DMS79 (cell line): ENCODE measurements around the gene ADM2.
"Not testable (repeated sequence)": the region's sequence is repeated elsewhere in the genome, so short reads cannot be mapped to it uniquely, and the experiment has no call there.

Experiments used
- DNase-seq: peaks from one replicate; lab custom pipeline; 2025; lab: John Stamatoyannopoulos, UW

ADM2 gene

DNA sequence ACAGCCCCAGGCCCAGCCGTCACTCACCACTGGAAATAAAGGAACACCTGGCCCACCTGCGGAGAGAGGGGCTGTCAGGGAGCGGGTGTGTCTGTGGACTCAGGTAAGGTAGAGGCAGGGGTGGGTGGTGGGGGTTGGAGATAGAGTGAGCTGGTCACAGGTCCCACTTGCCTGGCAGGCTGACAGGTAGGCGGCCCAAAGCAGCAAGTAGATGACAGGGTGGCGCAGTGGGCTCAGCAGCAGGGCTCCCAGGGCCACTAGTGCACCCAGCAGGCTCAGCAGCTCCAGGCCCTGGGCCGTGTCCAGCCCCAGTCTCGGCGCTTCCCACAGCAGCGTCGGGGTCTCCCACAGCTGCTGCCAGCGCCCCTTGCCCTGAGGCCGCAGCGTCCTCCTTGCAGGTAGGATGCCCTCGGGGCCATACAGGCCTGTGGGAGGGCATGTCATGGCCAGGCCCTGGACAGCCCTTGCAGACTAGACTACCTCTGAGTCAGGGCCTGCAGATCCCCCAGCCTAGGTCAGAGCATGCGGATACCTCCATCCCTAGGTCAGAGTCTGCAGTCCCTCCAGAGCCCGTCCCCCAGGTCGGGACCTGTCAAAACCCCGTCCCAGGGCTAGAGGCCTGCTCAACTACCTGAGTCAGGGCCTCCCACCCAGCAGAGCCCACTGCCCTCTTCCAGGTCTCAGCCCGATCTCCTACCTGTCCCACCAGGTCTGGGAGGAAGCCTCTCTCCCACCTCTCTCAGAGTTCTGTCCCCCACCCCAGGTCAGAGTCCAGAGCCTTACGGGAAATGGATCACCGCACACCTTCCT, 25.5 kb downstream of the ADM2 start:
- DNase-seq, result no peak

DNA sequence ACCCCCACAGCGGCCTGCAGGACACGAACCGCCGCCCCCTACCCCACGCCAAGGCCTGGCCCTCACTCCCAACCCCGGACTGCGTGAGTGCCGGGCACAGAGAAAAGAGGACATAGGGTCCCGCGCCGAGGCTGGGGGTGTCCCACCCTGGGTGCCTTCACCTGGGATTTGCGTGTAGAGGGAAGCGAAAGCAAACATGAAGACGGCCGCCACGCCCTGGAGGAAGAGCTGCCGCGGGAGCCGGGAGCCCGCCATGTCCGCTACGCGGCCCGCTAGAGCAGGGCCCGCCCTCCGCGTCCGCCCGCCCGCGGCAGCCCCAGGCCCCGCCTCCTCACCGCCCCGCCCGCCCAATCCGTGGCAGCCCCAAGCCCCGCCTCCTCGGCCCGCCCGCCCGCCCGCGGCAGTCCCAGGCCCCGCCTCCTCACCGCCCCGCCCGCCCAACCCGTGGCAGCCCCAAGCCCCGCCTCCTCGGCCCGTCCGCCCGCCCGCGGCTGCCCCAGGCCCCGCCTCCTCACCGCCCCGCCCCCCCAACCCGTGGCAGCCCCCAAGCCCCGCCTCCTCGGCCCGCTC, 26.2 kb downstream of the ADM2 start, which contains the start of gene LMF2:
TSS of gene LMF2 (minus strand) at position 282 of the 570 bp plus-strand sequence. CDS start at position 255, 27 bp downstream.
- peak; percentile 71 for DNase-seq

DNA sequence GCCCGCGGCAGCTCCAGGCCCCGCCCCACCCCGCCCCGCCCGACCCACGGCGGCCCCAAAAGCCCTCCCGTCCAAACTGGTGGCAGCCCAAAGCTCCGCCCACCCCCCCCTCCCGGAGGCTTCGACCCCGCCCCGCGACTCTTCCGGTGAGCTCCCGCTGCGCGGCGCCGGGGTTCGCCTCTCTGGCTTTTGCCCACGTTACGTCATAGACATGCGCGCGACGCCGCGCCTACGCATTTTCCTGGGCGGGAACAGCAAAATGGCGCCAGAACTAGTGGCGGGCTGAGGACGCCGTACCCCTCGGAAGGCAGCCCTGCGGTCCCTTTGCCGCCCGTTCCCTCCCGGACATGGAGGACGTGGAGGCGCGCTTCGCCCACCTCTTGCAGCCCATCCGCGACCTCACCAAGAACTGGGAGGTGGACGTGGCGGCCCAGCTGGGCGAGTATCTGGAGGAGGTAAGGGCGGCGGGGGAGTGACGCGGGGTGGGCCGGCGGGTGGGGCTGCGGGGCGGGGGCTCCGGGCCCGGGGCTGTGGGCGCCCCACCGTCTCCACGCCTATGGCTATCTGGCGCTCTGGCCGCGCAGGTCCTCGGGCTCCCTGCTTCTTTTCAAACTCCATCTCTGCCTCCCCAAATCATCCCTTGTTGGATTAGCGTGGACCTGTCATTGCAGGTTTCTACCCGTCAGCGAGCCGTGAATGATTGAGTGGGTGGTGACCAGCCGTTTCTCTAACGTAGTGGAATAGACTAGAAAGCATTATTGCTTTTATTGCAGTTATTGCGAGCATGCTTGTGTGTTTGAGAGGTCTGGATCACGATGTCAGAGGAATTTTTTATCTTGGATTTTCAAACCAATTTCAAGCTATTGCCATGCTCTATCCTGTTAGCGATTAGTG, 26.9 kb downstream of the ADM2 start, which contains the start of gene NCAPH2:
TSS of gene NCAPH2 (plus strand) at position 234 of the 894 bp plus-strand sequence. CDS start at position 348, 114 bp downstream.
- DNase-seq, result peak; percentile 73

DNA sequence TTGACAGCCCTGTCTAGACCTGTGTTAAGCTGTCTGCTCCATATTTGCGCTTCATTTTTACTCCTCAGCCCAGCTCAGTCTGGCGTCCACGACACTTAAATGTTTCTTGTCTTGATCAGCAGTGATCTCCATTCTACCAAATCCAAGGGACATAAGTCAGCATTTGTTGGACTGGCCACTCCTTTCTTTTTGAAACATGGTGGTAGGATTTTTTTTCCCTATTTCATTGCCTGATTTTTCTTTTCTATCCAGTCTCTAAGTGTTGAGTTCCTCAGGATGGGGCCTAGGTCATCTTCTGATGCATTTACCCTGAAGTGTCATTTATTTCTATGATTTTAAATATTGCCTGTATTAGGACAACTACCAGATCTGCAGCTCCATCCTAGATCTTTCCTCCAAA, 27.6 kb downstream of the ADM2 start:
- DNase-seq, result no peak

DNA sequence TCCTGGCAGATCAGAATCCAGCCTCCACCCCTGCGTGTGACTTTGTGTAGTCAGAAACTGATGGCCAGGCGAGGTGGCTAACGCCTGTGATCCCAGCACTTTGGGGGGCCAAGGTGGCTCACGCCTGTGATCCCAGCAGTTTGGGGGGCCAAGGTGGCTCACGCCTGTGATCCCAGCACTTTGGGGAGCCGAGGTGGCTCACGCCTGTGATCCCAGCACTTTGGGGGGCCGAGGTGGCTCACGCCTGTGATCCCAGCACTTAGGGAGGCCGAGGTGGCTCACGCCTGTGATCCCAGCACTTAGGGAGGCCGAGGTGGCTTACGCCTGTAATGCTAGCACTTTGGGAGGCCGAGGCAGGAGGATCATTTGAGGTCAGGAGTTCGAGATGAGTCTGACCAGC, 31.8 kb downstream of the ADM2 start:
- DNase-seq, result no peak

DNA sequence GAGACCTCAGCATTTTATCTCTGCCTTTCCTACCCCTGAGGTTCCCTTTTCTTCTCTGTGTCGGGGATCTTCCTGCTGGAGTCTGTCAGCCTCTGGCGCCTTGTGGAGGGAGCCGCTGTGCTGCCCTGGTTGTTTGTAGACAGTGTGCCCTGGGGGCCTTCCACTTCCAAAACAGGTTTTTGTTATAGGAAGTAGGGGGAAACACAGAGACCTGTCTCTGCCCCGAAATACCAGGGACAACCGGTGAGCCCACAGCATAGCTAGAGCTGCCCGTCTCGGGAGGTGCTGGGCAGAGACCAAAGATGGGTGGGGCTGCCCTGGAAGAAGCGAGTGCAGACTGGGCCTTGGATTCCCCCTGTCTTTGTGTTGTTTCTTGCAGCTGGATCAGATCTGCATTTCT, 34.7 kb downstream of the ADM2 start:
- DNase-seq, result no peak

DNA sequence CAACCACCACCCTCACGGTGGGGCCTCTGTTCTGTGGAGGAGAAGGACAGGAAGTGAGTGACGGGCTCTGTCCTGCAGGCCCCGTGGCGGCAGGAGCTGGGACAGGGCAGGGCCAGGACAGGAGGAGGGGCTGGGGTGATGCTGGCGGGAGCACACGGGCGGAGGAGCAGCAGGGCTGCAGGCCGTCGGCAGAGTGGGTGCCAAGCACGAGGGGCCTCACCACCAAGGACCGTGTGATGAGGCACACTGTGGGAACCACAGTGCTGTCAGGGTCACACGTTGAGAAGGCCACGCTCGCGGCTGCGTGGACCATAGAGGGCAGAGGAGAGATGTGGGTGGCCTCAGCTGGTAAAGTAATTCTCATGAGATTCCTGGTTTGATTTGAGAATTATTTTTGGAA, 35.5 kb downstream of the ADM2 start:
- no peak for DNase-seq

DNA sequence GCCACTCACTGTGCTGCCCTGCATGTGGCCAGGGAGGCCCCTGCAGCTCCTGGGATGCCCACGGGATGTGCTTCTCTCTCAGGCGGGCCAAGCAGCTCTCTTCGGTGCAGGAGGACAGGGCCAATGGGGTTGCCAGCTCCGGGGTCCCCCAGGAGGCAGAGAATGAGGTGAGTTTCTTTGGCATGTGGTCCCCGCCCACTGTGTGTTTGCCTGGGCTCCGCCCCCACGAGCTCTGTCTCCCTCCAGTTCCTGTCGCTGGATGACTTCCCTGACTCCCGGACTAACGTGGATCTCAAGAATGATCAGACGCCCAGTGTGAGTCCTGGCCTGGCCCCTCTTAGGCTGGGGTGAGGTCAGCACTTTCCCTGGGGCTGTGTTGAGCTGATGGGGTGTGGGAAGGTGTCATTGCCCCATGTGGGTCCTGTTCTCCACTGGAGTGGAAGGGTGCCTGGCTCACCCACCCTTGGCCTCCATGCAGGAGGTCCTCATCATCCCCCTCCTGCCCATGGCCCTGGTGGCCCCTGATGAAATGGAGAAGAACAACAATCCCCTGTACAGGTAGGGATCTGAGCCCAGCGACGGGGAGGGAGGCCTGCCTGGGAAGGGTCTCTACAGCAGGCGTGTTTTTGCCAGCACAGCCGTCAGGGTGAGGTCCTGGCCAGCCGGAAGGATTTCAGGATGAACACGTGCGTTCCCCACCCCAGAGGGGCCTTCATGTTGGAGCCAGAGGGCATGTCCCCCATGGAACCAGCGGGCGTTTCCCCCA, 36.3 kb downstream of the ADM2 start:
- no peak for DNase-seq

DNA sequence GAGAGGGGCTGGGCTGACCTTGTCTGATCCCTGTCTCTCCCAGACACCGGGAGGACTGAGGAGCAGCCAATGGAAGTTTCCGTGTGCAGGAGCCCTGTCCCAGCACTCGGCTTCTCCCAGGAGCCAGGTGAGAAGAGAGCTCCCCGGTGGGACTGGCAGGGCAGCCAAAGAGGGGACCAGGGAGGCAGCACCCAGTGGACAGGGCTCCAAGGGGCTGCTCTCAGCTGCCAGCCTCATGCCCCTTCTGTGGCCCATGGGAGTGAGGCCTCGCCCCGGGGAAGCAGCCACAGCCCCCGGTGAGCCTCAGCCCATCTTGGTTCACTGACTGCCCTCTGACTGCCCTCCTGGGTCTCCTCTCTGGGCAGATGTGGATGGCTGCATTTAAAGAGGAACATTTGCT, 37.3 kb downstream of the ADM2 start:
- DNase-seq, result no peak

DNA sequence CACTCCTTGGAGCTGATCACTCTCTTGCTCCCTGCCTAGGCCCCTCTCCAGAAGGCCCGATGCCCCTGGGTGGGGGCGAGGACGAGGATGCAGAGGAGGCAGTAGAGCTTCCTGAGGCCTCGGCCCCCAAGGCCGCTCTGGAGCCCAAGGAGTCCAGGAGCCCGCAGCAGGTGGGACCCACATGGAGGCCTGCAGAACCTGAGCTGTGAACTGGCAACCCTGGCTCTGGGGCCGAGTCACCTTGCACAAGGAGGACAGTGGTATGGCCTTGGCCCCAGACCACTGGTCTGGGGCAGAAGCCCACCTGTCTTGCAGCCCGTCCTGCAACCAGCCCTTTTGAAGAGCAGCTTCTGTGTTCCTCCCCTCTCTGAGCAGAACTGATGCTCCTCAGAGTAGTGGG, 37.8 kb downstream of the ADM2 start:
- no peak for DNase-seq

DNA sequence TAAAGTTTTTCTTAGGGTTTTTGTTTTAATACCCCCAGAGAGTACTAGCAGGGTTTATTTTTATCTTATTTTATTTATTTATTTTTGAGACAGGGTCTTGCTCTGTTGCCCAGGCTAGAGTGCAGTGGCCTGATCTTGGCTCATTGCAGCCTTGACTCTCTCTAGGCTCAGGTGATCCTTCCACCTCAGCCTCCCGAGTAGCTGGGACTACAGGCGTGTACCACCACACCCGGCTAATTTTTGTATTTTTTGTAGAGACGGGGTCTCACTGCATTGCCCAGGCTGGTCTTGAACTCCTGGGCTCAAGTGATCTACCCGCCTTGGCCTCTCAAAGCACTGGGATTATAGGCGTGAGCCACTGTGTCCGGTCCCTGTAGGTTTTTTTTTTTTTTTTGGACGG, 38.8 kb downstream of the ADM2 start:
- not testable (repeated sequence) for DNase-seq

DNA sequence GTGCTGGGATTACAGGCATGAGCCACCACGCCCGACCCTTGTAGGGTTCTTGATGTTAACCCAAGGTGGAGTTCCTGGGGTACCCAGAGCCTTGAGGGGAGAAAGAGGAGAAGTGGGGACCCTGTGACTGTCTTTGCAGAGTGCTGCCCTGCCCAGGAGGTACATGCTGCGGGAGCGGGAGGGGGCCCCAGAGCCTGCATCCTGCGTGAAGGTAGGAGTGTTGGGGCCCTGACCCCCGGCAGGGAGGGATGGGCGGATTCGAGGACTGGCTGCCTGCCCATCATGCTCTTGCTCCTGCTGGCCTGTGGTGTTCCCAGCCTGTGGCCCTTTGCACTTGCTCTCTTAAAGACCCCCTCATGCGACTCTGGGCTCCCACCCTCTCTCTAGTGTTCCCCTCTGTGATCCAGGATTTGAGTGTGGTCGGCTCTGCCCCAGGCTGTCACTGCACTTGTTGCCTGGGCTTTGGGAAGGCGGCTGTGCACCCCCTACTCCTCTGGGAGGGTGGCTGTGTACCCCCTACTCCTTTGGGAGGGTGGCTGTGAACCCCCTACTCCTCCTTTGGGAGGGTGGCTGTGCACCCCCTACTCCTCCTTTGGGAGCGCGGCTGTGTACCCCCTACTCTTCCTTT, 39.6 kb downstream of the ADM2 start:
- DNase-seq, result no peak

DNA sequence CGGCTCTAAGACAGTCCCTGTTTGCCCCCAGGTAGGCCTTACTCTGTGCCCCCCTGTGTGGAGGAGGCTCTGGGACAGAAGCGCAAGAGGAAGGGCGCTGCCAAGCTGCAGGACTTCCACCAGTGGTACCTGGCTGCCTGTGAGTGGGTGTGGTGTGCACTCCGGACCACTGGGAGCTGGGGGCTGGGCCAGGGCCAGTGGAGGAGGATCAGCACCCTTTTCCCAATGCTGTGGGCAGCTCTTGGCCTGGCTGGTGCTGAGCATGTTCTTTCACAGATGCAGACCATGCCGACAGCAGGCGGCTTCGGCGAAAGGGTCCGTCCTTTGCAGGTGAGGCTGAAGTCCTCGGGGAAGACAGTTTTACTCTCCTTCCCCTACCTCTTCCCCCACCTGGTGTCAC, 40.4 kb downstream of the ADM2 start:
- no peak for DNase-seq

DNA sequence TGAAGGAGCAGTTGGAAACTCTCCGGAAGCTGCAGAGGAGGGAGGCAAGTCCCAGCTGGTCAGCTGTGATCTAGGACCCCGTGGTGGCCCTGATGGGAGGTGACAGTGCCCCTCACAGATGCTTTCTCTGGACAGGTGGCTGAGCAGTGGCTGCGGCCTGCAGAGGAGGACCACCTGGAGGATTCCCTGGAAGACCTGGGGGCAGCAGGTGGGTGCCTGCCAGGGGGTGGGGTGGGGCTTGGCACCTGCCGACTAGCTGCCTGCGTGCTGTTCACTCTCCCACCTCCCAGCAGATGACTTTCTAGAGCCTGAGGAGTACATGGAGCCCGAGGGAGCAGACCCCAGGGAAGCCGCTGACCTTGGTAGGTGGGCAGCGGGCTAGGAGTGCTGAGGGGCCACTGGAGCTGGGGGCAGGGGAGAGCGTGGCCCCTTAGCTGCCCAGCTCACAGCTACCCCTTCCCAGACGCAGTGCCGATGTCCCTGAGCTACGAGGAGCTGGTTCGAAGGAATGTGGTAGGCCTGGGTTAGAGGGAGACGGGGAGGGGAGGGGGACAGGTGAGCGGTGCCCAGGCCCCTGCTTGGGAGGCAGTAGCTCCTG, 41.0 kb downstream of the ADM2 start:
- no peak for DNase-seq

DNA sequence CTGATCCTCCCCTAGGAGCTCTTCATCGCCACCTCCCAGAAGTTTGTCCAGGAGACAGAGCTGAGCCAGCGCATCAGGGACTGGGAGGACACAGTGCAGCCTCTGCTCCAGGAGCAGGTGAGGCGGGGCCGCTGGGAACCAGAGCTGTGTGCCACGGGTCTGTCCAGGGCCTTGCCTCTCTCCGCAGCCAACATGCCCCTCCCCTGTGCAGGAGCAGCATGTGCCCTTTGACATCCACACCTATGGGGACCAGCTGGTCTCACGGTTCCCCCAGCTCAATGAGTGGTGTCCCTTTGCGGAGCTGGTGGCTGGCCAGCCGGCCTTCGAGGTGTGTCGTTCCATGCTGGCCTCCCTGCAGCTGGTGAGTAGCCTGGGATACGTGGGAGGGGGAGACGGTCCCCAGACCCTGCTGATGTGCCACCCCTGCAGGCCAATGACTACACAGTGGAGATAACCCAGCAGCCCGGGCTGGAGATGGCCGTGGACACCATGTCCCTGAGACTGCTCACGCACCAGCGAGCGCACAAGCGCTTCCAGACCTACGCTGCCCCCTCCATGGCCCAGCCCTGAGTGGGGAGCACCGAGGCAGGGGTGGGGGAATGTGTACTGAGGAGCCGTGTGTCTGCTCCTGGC, 41.6 kb downstream of the ADM2 start:
- DNase-seq, result no peak

DNA sequence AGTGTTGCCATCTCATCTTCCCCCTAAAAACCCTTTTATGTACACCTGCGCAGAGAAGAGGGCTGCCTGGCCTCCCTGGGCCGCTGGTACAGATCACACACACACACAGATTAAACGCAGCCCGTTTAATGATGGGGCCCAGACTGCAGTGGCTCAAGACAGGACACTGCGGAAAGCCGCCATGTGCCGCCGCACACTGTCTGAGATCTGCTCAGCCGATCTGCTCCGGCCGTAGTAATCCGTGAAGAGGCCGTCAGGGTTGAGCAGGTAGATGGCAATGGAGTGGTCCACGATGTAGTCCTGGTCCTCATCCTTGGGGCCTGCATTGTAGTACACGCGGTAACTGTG, 42.1 kb downstream of the ADM2 start:
- DNase-seq, result no peak

DNA sequence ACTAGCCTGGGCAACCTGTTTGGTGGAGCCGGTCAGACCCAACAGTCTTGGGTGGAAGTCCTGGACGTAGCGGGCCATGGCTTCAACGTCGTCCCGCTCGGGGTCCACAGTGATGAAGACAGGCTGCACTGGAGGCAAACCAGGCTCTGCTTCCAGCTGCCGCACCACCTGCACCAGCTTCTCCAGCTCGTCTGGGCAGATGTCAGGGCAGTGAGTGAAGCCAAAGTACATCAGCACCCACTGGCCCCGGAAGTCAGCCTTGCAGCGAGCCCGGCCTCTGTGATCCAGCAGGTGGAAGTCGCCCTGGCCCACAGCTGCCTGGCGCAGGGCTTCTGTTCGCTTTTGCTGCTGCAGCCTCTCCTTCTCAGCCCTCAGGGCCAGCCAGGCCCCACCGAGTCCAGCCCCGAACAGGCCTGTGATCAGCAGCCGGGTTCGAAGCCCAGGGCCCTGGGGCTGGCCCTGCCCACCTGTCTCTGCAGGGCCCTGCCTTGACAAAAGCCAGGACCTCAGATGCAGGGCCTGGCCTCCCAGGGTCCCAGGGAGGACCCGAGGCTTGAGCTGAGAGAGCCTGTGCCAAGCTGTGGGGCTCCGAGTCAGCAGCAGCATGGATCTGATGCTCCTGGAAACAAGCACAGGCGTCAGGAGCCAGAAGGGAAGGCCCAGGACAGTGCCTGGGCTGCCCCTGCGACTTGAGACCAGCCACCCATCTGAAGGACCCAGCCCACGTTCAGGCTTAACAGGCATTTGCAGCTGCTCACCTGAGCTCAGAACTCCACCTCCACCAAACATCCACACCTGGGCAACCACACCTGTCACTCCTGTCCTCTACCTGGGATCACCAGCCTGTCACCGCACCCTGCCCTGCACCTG, 42.7 kb downstream of the ADM2 start:
- no peak for DNase-seq

DNA sequence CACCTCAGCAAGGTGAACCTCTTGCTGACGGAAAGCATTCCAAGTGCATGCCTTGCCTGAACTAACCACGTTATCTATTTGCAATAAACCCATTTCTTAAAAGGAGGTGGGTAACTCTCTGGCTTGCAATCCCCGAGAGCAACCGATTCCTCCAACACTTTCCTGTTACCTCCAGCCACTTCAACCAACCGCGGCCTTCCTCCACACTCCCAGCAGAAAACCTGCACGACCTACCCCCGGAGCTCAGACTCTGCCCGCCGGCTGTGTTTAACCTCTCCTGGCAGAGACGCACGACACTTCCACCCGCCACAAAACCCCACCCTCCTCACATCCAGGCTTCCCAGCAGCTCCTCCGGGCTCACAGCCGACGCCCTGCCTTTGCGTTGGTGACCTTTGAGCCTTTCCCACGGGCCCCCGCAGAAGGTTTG, 43.3 kb downstream of the ADM2 start:
- no peak for DNase-seq

DNA sequence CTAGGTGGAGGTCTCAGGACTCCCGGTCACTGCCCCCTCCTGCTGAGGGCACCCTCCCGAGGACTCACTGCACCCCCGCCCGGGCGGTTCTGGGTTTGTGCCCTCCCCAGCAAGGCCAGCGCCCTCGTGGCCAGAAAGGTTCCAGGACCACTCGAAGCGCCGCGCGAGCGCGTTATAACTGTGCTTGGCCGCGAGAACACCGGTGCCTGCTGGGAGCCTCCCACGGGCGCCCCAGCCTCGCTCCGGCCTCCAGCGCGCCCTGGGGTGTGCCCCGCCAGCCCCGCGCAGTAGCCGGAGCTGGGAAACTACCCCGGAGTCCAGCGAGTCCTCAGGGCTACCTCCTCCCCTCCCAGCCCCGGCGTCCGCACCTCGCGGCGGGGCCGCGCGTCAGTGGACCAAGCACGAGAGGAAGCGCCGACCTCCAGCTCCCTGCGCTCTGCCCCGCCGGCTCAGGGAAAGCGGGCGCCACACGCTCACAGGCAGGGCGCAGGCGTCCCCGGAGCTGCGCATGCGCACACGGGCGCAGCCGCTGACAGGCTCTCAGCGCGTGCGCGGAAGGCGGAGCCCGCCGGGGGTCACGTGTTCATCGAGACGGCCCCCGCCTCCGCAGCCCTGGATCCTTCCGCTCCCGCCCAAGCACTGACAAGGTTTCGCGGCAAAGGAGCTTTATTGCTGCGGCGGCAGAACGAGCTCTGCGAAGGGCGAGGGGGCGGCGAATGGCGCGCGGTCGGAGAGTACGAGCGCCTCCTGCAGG, 43.9 kb downstream of the ADM2 start, which contains the start of gene SCO2:
TSS of gene SCO2 (minus strand) at position 495 of the 754 bp plus-strand sequence. CDS start 1,187 bp downstream, outside the sequence.
- DNase-seq, result peak; percentile 73
